Right hindlimb (tissue), 1 donor: ENCODE measurements around the gene PITX1.

Experiments used
- DNase-seq: peaks from one replicate; pipeline ENCODE4 v3.0.0-alpha.2; 2018

PITX1 gene

GRCh38 chr5:135027697-135028615 is 6.1 kb downstream of the PITX1 start:
- DNase-seq, result no peak

GRCh38 chr5:135027266-135027696 is 6.7 kb downstream of the PITX1 start:
- DNase-seq, result no peak

GRCh38 chr5:135026645-135027265 is 7.3 kb downstream of the PITX1 start:
- DNase-seq, result peak; percentile 59

GRCh38 chr5:135025730-135026644 is 8.0 kb downstream of the PITX1 start:
- peak; percentile 71 for DNase-seq

GRCh38 chr5:135024956-135025729 is 8.9 kb downstream of the PITX1 start:
- no peak for DNase-seq

GRCh38 chr5:135020111-135020895 is 13.7 kb downstream of the PITX1 start:
- DNase-seq, result peak; percentile 37

- DNase-seq, result peak; percentile 19
These were observed 14.7 kb downstream of the PITX1 start for GRCh38 chr5:135019314-135019713.

- DNase-seq, result peak; percentile 6
These were observed 15.6 kb downstream of the PITX1 start for GRCh38 chr5:135018457-135018856.

- DNase-seq, result peak; percentile 61
These were observed 17.2 kb downstream of the PITX1 start for GRCh38 chr5:135016861-135017290.

- DNase-seq, result no peak
These were observed 18.1 kb downstream of the PITX1 start for GRCh38 chr5:135015942-135016341.

GRCh38 chr5:135013947-135014570 is 20.0 kb downstream of the PITX1 start:
- DNase-seq, result peak; percentile 69

- DNase-seq, result no peak
These were observed 20.6 kb downstream of the PITX1 start for GRCh38 chr5:135013445-135013844.

- DNase-seq, result peak; percentile 57
These were observed 21.1 kb downstream of the PITX1 start for GRCh38 chr5:135012951-135013391.

GRCh38 chr5:135012033-135012588 is 21.9 kb downstream of the PITX1 start:
- DNase-seq, result no peak

GRCh38 chr5:135011355-135012032 is 22.5 kb downstream of the PITX1 start:
- DNase-seq, result no peak

- DNase-seq, result no peak
These were observed 23.3 kb downstream of the PITX1 start for GRCh38 chr5:135010502-135011354.

GRCh38 chr5:135009736-135010501 is 24.1 kb downstream of the PITX1 start:
- no peak for DNase-seq
